Osteocyte (in vitro differentiated cells): ENCODE measurements around the gene NOB1. TPM values are rescaled to one million over a fixed set of nuclear protein-coding genes. Genes with fewer than 3 reads are reported as not detected.

Experiments
- DNase-seq: peaks from one replicate; pipeline ENCODE4 v3.0.0; 2021; ENCODE audit warnings: mixed read lengths; ENCODE audit not compliant: unreplicated experiment; ENCODE audit errors: extremely low spot score
- H3K27ac Mint-ChIP-seq: one replicate; pipeline ENCODE4 v1.8.0; 2021; ENCODE audit warnings: mild to moderate bottlenecking, mixed read lengths; ENCODE audit not compliant: unreplicated experiment
- H3K27me3 Mint-ChIP-seq: one replicate; pipeline ENCODE4 v1.8.0; 2021; ENCODE audit warnings: mixed read lengths; ENCODE audit not compliant: unreplicated experiment
- H3K36me3 Mint-ChIP-seq: one replicate; pipeline ENCODE4 v1.8.0; 2021; ENCODE audit warnings: mixed read lengths; ENCODE audit not compliant: unreplicated experiment
- H3K4me1 Mint-ChIP-seq: one replicate; pipeline ENCODE4 v1.8.0; 2021; ENCODE audit warnings: mixed read lengths; ENCODE audit not compliant: unreplicated experiment
- H3K4me3 Mint-ChIP-seq: one replicate; pipeline ENCODE4 v1.8.0; 2021; ENCODE audit warnings: mild to moderate bottlenecking, moderate library complexity, mixed read lengths; ENCODE audit not compliant: unreplicated experiment
- H3K9me3 Mint-ChIP-seq: one replicate; pipeline ENCODE4 v1.8.0; 2021; ENCODE audit warnings: mixed read lengths; ENCODE audit not compliant: unreplicated experiment
- CTCF ChIP-seq: fragments of 200-600 bp; sonication (generic); IDR thresholded peaks from 2 replicates; pipeline ENCODE4 v1.5.0; 2021; ENCODE audit warnings: antibody characterized with exemption, mild to moderate bottlenecking, moderate library complexity
- total RNA-seq: library from RNA; stranded (reverse); gene quantifications from 2 replicates; pipeline ENCODE4 v1.2.1, GENCODE V29; 2021

The NOB1 gene
- total RNA-seq, 1 donor from 2014 or later = 43.3 TPM

- Mint-ChIP-seq H3K27ac (peak overlapping the region; percentile 74), H3K27me3 (no peaks in the 10 kb centered on the region), H3K4me1 (peaks cover 8% of the 10 kb centered on the region), H3K9me3 (no peaks in the 10 kb centered on the region), H3K4me3 (no peak overlapping the region), H3K36me3 (peaks cover 21% of the 10 kb centered on the region)
- no peak for TF ChIP-seq CTCF
- DNase-seq = peak; percentile 27
These were observed 47.8 kb downstream of the NOB1 start for GRCh38 chr16:69706975-69707340.

DNA sequence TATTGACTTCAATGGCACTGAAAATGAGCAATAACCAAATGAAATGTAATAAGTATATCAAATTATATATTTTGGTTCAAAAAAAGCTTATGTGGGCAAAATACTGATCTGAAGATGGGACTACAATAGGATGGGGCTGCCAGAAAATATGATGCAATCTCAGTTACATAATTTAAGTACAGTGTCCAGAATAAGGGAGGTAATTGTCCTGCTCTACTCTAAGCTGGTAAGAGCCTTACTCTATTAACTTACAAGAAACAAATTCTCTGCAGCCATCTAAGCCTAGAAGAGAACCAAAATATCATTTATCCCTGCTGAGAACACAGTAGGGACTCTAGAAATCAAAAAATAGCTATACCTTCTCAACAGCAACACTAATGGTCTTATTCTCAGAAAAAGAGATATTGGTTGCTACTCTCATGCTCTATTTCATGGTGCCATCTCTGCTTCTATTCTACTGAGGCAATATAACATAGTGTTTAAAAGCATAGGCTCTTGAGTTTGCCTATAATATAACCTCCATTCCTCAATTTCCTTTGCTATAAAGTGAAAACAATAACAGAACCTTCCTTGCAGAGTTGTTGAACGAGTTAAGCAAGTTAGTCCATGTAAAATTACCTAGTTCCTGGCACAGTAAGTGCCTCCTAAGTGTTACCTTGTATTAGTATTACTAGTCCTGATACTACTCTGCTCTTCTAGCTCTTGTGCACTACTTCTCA lies 48.3 kb downstream of the NOB1 start:
- Mint-ChIP-seq H3K9me3 (no peaks in the 10 kb centered on the region), H3K27ac (peak overlapping the region; percentile 74), H3K4me3 (no peak overlapping the region), H3K4me1 (peaks cover 8% of the 10 kb centered on the region), H3K36me3 (peaks cover 21% of the 10 kb centered on the region), H3K27me3 (no peaks in the 10 kb centered on the region)
- no peak for TF ChIP-seq CTCF
- DNase-seq = no peak

DNA sequence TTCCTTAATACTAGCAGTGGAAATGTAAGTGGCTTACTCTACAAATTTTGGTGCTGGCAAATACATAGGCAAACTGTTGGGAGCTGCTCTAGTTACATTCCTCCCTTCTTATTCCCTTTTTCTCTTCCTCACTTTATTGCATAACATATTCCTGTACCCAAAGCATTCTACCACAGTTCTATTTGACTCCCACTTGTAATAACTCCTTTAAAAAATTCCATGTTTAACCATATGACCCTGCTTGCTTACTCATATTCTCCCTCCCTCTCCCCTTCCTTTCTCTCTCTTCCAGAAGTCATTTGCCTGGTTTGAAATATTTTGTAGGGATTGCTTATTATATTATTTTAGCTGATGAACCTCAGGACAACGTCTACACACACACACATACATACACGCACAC lies 51.1 kb downstream of the NOB1 start:
- Mint-ChIP-seq H3K36me3 (peaks cover 12% of the 10 kb centered on the region), H3K27ac (peak overlapping the region; percentile 38), H3K9me3 (no peaks in the 10 kb centered on the region), H3K4me1 (peaks cover 8% of the 10 kb centered on the region), H3K4me3 (no peak overlapping the region), H3K27me3 (no peaks in the 10 kb centered on the region)
- DNase-seq = no peak
- no peak for TF ChIP-seq CTCF

DNA sequence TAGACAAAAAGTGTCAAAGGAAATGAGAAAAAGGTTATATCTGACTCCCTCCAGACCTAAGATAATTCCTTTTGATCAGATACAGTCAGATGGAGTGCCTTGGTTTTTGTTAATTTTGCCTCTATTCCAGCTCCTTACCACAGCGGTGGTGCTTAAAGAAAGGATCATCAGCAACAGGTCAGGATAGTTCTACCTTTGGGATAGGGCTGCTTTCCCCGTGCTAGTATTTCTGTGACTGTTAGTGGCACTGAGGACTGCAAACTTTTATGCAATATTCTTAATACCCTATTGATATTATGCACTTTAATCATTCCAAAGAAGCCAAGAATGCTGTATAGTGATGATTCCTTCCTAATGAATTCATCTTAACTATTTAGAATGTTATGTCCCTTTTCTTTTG lies 52.9 kb downstream of the NOB1 start:
- H3K27me3 Mint-ChIP-seq = no peaks in the 10 kb centered on the region
- no peak for TF ChIP-seq CTCF
- H3K9me3 Mint-ChIP-seq = no peaks in the 10 kb centered on the region
- H3K4me3 Mint-ChIP-seq = no peak overlapping the region
- DNase-seq = no peak
- H3K27ac Mint-ChIP-seq = no peak overlapping the region
- H3K4me1 Mint-ChIP-seq = peaks cover 8% of the 10 kb centered on the region
- H3K36me3 Mint-ChIP-seq = peaks cover 10% of the 10 kb centered on the region

DNA sequence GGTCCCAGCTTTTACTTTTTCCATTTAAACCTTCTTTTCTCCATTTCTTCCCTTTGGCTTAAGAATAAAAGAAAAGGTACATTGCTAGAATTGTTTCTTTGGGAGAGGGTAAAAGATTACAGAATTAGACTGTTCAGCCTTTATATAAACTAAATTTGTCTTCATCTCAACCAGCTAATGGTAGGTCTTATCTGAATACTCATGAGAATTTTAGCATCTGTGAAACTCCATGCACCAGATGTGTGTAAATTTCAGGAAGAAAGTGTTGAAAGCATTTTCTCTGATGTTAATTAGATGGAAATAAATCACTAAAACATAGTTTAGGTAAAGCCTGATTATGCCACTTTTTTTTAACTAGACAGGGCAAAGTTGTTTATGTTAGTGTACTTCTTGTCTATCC lies 53.3 kb downstream of the NOB1 start:
- peaks cover 6% of the 10 kb centered on the region for H3K4me1 Mint-ChIP-seq
- H3K27ac Mint-ChIP-seq = peak overlapping the region; percentile 38
- TF ChIP-seq CTCF = no peak
- peaks cover 10% of the 10 kb centered on the region for H3K36me3 Mint-ChIP-seq
- no peak for DNase-seq
- no peak overlapping the region for H3K4me3 Mint-ChIP-seq
- no peaks in the 10 kb centered on the region for H3K9me3 Mint-ChIP-seq
- no peaks in the 10 kb centered on the region for H3K27me3 Mint-ChIP-seq
